B cell (primary cell): ENCODE measurements around the gene PDE12. TPM values are rescaled to one million over a fixed set of nuclear protein-coding genes. Genes with fewer than 3 reads are reported as not detected.

ENCODE experiments used
- ATAC-seq: fragments of 200-7000 bp; cut with Tn5 transposase; one replicate; pipeline ENCODE4 v1.10.0; 2021; ENCODE audit warnings: low read depth, mild to moderate bottlenecking, moderate number of reproducible peaks, moderate library complexity
- CTCF ChIA-PET: fragments of 350-600 bp; sonication (Branson Sonifier 250); formaldehyde crosslinking; loops from one replicate; lab custom pipeline; 2021; ENCODE audit warnings: antibody characterized with exemption, inconsistent platforms; lab: Charles Lee
- POLR2A ChIA-PET: fragments of 350-600 bp; sonication (Branson Sonifier 250); formaldehyde crosslinking; loops from one replicate; lab custom pipeline; 2021; ENCODE audit warnings: antibody characterized with exemption; lab: Charles Lee
- DNase-seq: peaks from one replicate; pipeline ENCODE4 v3.0.0; 2013
- H2AFZ ChIP-seq: 2 replicates; pipeline ENCODE4 v1.6.1; 2012; ENCODE audit warnings: mild to moderate bottlenecking, low read depth, low read length; ENCODE audit not compliant: insufficient read depth, poor library complexity, severe bottlenecking
- H3K27ac ChIP-seq, 2 donors: 1 replicate in 1 of 2; 2 replicates in 1 of 2; pipeline ENCODE4 v1.5.1; 2012 to 2013; ENCODE audit warnings: low read length in 2 of 2, mild to moderate bottlenecking in 2 of 2, moderate library complexity in 1 of 2
- H3K27me3 ChIP-seq, 4 experiments: fragments of 200-600 bp in 1 of 4; sonication (generic) in 1 of 4; replicated peaks in 1 of 4; 1 replicate in 2 of 4; 2 replicates in 2 of 4; pipeline versions ENCODE4 v1.6.1 to v1.7.0; 2013 to 2016; ENCODE audit warnings: low read length in 3 of 4, mild to moderate bottlenecking in 2 of 4, mixed read lengths in 1 of 4, moderate library complexity in 1 of 4; ENCODE audit not compliant: insufficient read depth in 4 of 4, control insufficient read depth in 3 of 4; ENCODE audit errors: control extremely low read depth in 1 of 4
- H3K36me3 ChIP-seq, 2 experiments: replicated peaks in 1 of 2; 1 replicate in 1 of 2; 2 replicates in 1 of 2; pipeline versions ENCODE4 v1.6.1 to v1.7.1; 2013; ENCODE audit warnings: low read length in 1 of 2; ENCODE audit not compliant: insufficient read depth in 2 of 2, control insufficient read depth in 1 of 2; ENCODE audit errors: control extremely low read depth in 1 of 2, extremely low read depth in 1 of 2
- H3K4me1 ChIP-seq, 2 donors: fragments of 200-600 bp in 1 of 2; sonication (generic) in 1 of 2; 1 replicate in 1 of 2; 2 replicates in 1 of 2; pipeline versions ENCODE4 v1.5.1 to v1.6.1; 2013 to 2017; ENCODE audit warnings: low read length in 2 of 2; ENCODE audit not compliant: control insufficient read depth in 2 of 2, insufficient read depth in 2 of 2
- H3K4me2 ChIP-seq: replicated peaks from 2 replicates; pipeline ENCODE3; 2012; ENCODE audit warnings: mild to moderate bottlenecking, low read depth, low read length; ENCODE audit not compliant: poor library complexity, severe bottlenecking
- H3K4me3 ChIP-seq, 5 experiments: fragments of 200-600 bp in 1 of 5; sonication (generic) in 1 of 5; 1 replicate in 3 of 5; 2 replicates in 2 of 5; pipeline versions ENCODE4 v1.5.1 to v1.7.0; 2011 to 2016; ENCODE audit warnings: low read length in 4 of 5, mild to moderate bottlenecking in 4 of 5, low read depth in 2 of 5, control low read depth in 1 of 5, moderate library complexity in 1 of 5; ENCODE audit not compliant: insufficient read depth in 1 of 5; ENCODE audit errors: control extremely low read depth in 1 of 5, extremely low read depth in 1 of 5
- H3K79me2 ChIP-seq: fragments of 200-600 bp; sonication (generic); one replicate; pipeline ENCODE4 v1.6.0; 2016; ENCODE audit warnings: low read length; ENCODE audit not compliant: control insufficient read depth, insufficient read depth
- H3K9ac ChIP-seq: fragments of 200-600 bp; sonication (generic); 2 replicates; pipeline ENCODE4 v1.6.1; 2017; ENCODE audit warnings: mild to moderate bottlenecking, low read length, moderate library complexity
- H3K9me3 ChIP-seq, 3 donors: one replicate each; pipeline versions ENCODE4 v1.6.1 to v1.7.1; 2013; ENCODE audit warnings: low read length in 2 of 3; ENCODE audit not compliant: control insufficient read depth in 2 of 3, insufficient read depth in 1 of 3; ENCODE audit errors: control extremely low read depth in 1 of 3
- H4K20me1 ChIP-seq: 2 replicates; pipeline ENCODE4 v1.6.0; 2012; ENCODE audit warnings: mild to moderate bottlenecking, low read length; ENCODE audit not compliant: insufficient read depth, control insufficient read depth, poor library complexity, severe bottlenecking
- H3K27ac Mint-ChIP-seq: one replicate; pipeline ENCODE4 v1.8.0; 2021; ENCODE audit warnings: mixed read lengths
- H3K27me3 Mint-ChIP-seq: one replicate; pipeline ENCODE4 v1.8.0; 2021; ENCODE audit warnings: mixed read lengths
- H3K4me1 Mint-ChIP-seq: one replicate; pipeline ENCODE4 v1.8.0; 2021; ENCODE audit warnings: mixed read lengths
- H3K4me3 Mint-ChIP-seq: one replicate; pipeline ENCODE4 v1.8.0; 2021; ENCODE audit warnings: mixed read lengths
- H3K9me3 Mint-ChIP-seq: one replicate; pipeline ENCODE4 v1.8.0; 2022; ENCODE audit warnings: mixed read lengths; ENCODE audit not compliant: insufficient read depth
- CTCF ChIP-seq: fragments of 200-600 bp; IDR thresholded peaks from one replicate; pipeline ENCODE4 v1.8.0; 2022; ENCODE audit warnings: antibody characterized with exemption, mild to moderate bottlenecking
- EZH2 ChIP-seq: IDR thresholded peaks from 2 replicates; pipeline ENCODE4 v1.6.1; 2012; ENCODE audit warnings: borderline replicate concordance, low read depth, mild to moderate bottlenecking, moderate library complexity, low read length; ENCODE audit not compliant: insufficient read depth, poor library complexity, severe bottlenecking
- WGBS: methylation state at CpG from one replicate; pipeline ENCODE4 v1.1.5; 2013; ENCODE audit warnings: missing lambda C conversion rate; ENCODE audit not compliant: insufficient coverage; 5-methylcytosine and 5-hydroxymethylcytosine counted together
- intact Hi-C: fragments of 100-400 bp; cut with micrococcal nuclease; formaldehyde crosslinking; loops from one replicate; pipeline ENCODE4 v1.10.0; 2022
- polyA plus RNA-seq: library from polyadenylated mRNA; depleted of rRNA; stranded (reverse); fragments of >200 nt; gene quantifications from 2 replicates; pipeline ENCODE4 v1.2.3, GENCODE V29; 2012
- total RNA-seq, 2 donors: library from RNA; stranded (reverse); fragments of 120-200 nt in 1 of 2; gene quantifications; 1 replicate in 1 of 2; 2 replicates in 1 of 2; pipeline versions ENCODE4 v1.2.3 to v1.2.4, GENCODE V29; 2013 to 2022

The PDE12 gene
- total and polyA plus RNA-seq, 2 donors (not counting 1 experiment from before 2014, with no cell fraction given): 7.3 to 18.3 TPM

GRCh38 chr3:57557085-57557537 is 1.0 kb downstream of the PDE12 start:
- H3K36me3 ChIP-seq: peaks cover 10 to 21% of the 10 kb centered on the region in 2 experiments
- 2% methylated on average over 29 of the region's 29 CpGs for WGBS
- DNase-seq: no peak
- H3K79me2 ChIP-seq: peaks cover 55% of the 10 kb centered on the region
- CTCF ChIA-PET: interaction anchor here (0.6 to 2.6 kb wide), 3 partner anchors 26 to 160 kb away, joined by 3 to 16 read pairs (median 5); partner anchors contain the start of gene ARF4
- intact Hi-C loops: loop anchor here (2.0 to 10.0 kb wide), 3 partner anchors 322 to 560 kb away; partner anchors contain the start of gene IL17RD
- no peaks in the 10 kb centered on the region for H3K27me3 ChIP-seq
- peak overlapping the region; percentile 78 for H3K4me2 ChIP-seq
- peak overlapping the region; percentile 86 for H3K9ac ChIP-seq
- peaks cover 11% of the 10 kb centered on the region for H4K20me1 ChIP-seq
- no peak for TF ChIP-seq CTCF
- no peaks in the 10 kb centered on the region for H3K9me3 ChIP-seq
- Mint-ChIP-seq H3K27ac (peak overlapping the region; percentile 100), H3K4me1 (peaks cover 38% of the 10 kb centered on the region), H3K4me3 (peak overlapping the region; percentile 88), H3K27me3 (no peaks in the 10 kb centered on the region), H3K9me3 (no peaks in the 10 kb centered on the region)
- no peak for ATAC-seq
- POLR2A ChIA-PET: interaction anchor here (0.7 to 2.3 kb wide), 3 partner anchors 39 to 135 kb away, joined by 3 to 26 read pairs (median 6); partner anchors contain the start of gene ARF4
- peak overlapping the region; percentile 94 for H2AFZ ChIP-seq
- H3K4me1 ChIP-seq: peaks cover 14 to 30% of the 10 kb centered on the region in 2 donors
- peak overlapping the region; percentile 91 to 100 for H3K27ac ChIP-seq
- H3K4me3 ChIP-seq: peak overlapping the region; percentile 70 to 90 (median 75)

DNA sequence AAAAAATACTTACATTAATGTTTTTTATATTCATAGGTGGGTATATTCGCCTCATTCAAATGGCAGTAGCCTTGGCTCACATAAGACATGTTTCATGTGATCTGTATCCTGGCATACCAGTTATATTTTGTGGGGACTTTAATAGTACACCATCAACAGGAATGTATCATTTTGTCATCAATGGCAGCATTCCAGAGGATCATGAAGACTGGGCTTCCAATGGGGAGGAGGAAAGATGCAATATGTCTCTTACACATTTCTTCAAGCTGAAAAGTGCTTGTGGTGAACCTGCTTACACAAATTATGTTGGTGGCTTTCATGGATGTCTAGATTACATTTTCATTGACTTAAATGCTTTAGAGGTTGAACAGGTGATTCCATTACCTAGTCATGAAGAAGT is 3.5 kb downstream of the PDE12 start:
- Mint-ChIP-seq H3K9me3 (no peaks in the 10 kb centered on the region), H3K4me3 (no peak overlapping the region), H3K27me3 (no peaks in the 10 kb centered on the region), H3K27ac (no peak overlapping the region), H3K4me1 (peaks cover 38% of the 10 kb centered on the region)
- no peaks in the 10 kb centered on the region for H3K27me3 ChIP-seq
- H3K79me2 ChIP-seq: peaks cover 66% of the 10 kb centered on the region
- DNase-seq: no peak
- ChIA-PET POLR2A (interaction anchor here (0.6 kb wide), 1 partner anchor 100 kb away, joined by 4 read pairs; no protein-coding TSS in a partner anchor), CTCF (no interaction called here)
- no peak overlapping the region for H2AFZ ChIP-seq
- intact Hi-C loops: loop anchor here (5.0 to 10.0 kb wide), 2 partner anchors 325 to 558 kb away; no protein-coding TSS in a partner anchor
- H3K4me2 ChIP-seq: no peak overlapping the region
- H3K9ac ChIP-seq: no peak overlapping the region
- H4K20me1 ChIP-seq: peaks cover 14% of the 10 kb centered on the region
- no CpG with 5 or more reads among the region's 1 CpG for WGBS
- no peaks in the 10 kb centered on the region for H3K9me3 ChIP-seq
- H3K27ac ChIP-seq: no peak overlapping the region
- no peak for TF ChIP-seq EZH2
- TF ChIP-seq CTCF: no peak
- H3K4me1 ChIP-seq: peaks cover 14 to 30% of the 10 kb centered on the region in 2 donors
- H3K36me3 ChIP-seq: peaks cover 14 to 24% of the 10 kb centered on the region in 2 experiments
- no peak overlapping the region for H3K4me3 ChIP-seq
- ATAC-seq: no peak
